Measurements from ENCODE around the gene PLAGL1. TPM values are rescaled to one million over a fixed set of nuclear protein-coding genes. Genes with fewer than 3 reads are reported as not detected.

Gene PLAGL1
- total and polyA plus RNA-seq, 2 donors (not counting 1 experiment from before 2014, with no cell fraction given), result 23.6 to 36.0 TPM

DNA sequence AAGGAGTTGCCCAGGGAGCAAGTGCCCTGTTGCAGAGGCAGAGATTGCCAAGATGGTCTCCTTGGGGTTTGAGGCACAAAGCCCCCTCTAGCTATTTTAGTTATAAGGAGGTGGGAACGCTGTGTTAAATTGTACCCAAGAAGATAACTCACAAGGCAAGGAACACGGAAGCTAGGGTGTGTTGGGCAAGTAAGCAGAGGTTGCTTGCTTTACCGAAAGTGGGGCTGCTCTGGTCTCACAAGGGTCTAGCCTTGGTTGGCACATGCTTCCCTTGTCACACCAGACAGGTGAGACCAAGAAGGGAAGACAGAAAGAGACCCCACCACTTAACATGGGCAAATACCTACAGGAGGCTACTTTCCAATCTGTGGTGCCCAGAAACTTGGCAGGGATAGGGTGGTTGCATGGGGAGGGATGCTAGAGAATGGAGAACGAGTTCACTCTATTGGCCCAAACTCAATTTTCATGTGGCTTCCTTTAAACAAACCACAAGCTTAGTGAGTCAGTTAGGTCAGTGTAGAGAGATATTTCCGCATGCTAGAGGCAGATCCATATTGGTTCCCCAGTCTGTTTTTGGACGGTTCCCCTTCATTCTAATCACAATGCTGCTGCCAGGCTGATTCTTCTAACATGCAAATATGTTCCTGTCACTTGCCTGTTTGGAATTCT is 42.4 kb downstream of the PLAGL1 start:
- intact Hi-C loops (cut with micrococcal nuclease), result no loop called here
- CTCF ChIA-PET, result no interaction called here
- H2AFZ ChIP-seq (ENCODE audit: insufficient read depth, low read depth, low read length, poor library complexity, severe bottlenecking), result no peak overlapping the region
- no peaks in the 10 kb centered on the region for H3K79me2 ChIP-seq (ENCODE audit: control insufficient read depth, insufficient read depth, low read length)
- no peak overlapping the region for H3K4me3 Mint-ChIP-seq
- H3K4me2 ChIP-seq (replicated peaks; ENCODE audit: low read depth, low read length, poor library complexity, severe bottlenecking), result no peak overlapping the region
- no peak overlapping the region for H3K27ac ChIP-seq (ENCODE audit: low read length in 2 of 2)
- POLR2A ChIA-PET, result no interaction called here
- TF ChIP-seq EZH2 (IDR thresholded peaks at IDR 0.05; ENCODE audit: borderline replicate concordance, insufficient read depth, low read depth, low read length, poor library complexity, severe bottlenecking), result no peak
- TF ChIP-seq, protein P1, sequence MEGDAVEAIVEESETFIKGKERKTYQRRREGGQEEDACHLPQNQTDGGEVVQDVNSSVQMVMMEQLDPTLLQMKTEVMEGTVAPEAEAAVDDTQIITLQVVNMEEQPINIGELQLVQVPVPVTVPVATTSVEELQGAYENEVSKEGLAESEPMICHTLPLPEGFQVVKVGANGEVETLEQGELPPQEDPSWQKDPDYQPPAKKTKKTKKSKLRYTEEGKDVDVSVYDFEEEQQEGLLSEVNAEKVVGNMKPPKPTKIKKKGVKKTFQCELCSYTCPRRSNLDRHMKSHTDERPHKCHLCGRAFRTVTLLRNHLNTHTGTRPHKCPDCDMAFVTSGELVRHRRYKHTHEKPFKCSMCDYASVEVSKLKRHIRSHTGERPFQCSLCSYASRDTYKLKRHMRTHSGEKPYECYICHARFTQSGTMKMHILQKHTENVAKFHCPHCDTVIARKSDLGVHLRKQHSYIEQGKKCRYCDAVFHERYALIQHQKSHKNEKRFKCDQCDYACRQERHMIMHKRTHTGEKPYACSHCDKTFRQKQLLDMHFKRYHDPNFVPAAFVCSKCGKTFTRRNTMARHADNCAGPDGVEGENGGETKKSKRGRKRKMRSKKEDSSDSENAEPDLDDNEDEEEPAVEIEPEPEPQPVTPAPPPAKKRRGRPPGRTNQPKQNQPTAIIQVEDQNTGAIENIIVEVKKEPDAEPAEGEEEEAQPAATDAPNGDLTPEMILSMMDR (IDR thresholded peaks at IDR 0.05), result no peak
- DNase-seq (no peak), ATAC-seq (ENCODE audit: low read depth) (no peak)
- H3K27ac Mint-ChIP-seq, result no peak overlapping the region
- no peaks in the 10 kb centered on the region for H3K9me3 ChIP-seq (ENCODE audit: control extremely low read depth in 1 of 3, control insufficient read depth in 2 of 3, insufficient read depth in 1 of 3, low read length in 2 of 3)
- H3K4me3 ChIP-seq (ENCODE audit: control extremely low read depth in 1 of 5, extremely low read depth in 1 of 5, insufficient read depth in 1 of 5, low read depth in 2 of 5, low read length in 4 of 5), result no peak overlapping the region
- no peaks in the 10 kb centered on the region for H4K20me1 ChIP-seq (ENCODE audit: control insufficient read depth, insufficient read depth, low read length, poor library complexity, severe bottlenecking)
- no peak overlapping the region for H3K9ac ChIP-seq (ENCODE audit: low read length)
- H3K4me1 Mint-ChIP-seq, result no peaks in the 10 kb centered on the region
- no peaks in the 10 kb centered on the region for H3K27me3 ChIP-seq (replicated peaks in 1 of 4; ENCODE audit: control extremely low read depth in 1 of 4, control insufficient read depth in 3 of 4, insufficient read depth in 4 of 4, low read length in 3 of 4)
- 94% methylated on average over 2 of the region's 6 CpGs for WGBS (ENCODE audit: insufficient coverage)
- no peaks in the 10 kb centered on the region for H3K36me3 ChIP-seq (replicated peaks in 1 of 2; ENCODE audit: control extremely low read depth in 1 of 2, control insufficient read depth in 1 of 2, extremely low read depth in 1 of 2, insufficient read depth in 2 of 2, low read length in 1 of 2)
- H3K4me1 ChIP-seq (ENCODE audit: control insufficient read depth in 2 of 2, insufficient read depth in 2 of 2, low read length in 2 of 2), result no peaks in the 10 kb centered on the region
- no peaks in the 10 kb centered on the region for H3K27me3 Mint-ChIP-seq
- no peaks in the 10 kb centered on the region for H3K9me3 Mint-ChIP-seq (ENCODE audit: insufficient read depth)

DNA sequence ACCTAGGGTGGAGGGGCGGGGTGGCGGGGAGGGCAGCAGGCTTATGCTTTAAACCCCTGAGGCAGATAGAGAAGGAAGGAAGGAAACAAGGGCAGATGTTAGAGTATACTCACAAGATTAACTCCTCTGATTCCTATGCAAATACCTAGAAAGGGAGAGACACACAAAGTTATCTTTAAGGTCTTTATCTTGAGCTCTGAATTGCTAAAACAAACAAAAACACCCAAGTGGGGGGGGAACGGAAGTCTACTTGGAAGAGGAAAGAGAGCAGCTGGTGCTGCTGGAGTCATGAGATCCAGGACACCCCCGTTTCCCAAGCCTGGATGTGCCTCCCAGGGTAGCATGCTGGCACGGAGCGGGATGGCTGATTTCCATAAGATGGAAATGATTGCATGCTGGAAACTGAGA is 43.4 kb downstream of the PLAGL1 start:
- Histone ChIP-seq H3K9ac (ENCODE audit: low read length) (no peak overlapping the region), H4K20me1 (ENCODE audit: control insufficient read depth, insufficient read depth, low read length, poor library complexity, severe bottlenecking) (no peaks in the 10 kb centered on the region), H3K9me3 (ENCODE audit: control extremely low read depth in 1 of 3, control insufficient read depth in 2 of 3, insufficient read depth in 1 of 3, low read length in 2 of 3) (no peaks in the 10 kb centered on the region), H3K4me1 (ENCODE audit: control insufficient read depth in 2 of 2, insufficient read depth in 2 of 2, low read length in 2 of 2) (no peaks in the 10 kb centered on the region), H2AFZ (ENCODE audit: insufficient read depth, low read depth, low read length, poor library complexity, severe bottlenecking) (no peak overlapping the region), H3K36me3 (replicated peaks in 1 of 2; ENCODE audit: control extremely low read depth in 1 of 2, control insufficient read depth in 1 of 2, extremely low read depth in 1 of 2, insufficient read depth in 2 of 2, low read length in 1 of 2) (peaks cover 0 to 2% of the 10 kb centered on the region in 2 experiments), H3K4me2 (replicated peaks; ENCODE audit: low read depth, low read length, poor library complexity, severe bottlenecking) (no peak overlapping the region), H3K27me3 (replicated peaks in 1 of 4; ENCODE audit: control extremely low read depth in 1 of 4, control insufficient read depth in 3 of 4, insufficient read depth in 4 of 4, low read length in 3 of 4) (no peaks in the 10 kb centered on the region), H3K27ac (ENCODE audit: low read length in 2 of 2) (no peak overlapping the region), H3K4me3 (ENCODE audit: control extremely low read depth in 1 of 5, extremely low read depth in 1 of 5, insufficient read depth in 1 of 5, low read depth in 2 of 5, low read length in 4 of 5) (no peak overlapping the region), H3K79me2 (ENCODE audit: control insufficient read depth, insufficient read depth, low read length) (no peaks in the 10 kb centered on the region)
- TF ChIP-seq EZH2 (IDR thresholded peaks at IDR 0.05; ENCODE audit: borderline replicate concordance, insufficient read depth, low read depth, low read length, poor library complexity, severe bottlenecking), result no peak
- TF ChIP-seq, protein P1 (IDR thresholded peaks at IDR 0.05), result no peak
- no peak overlapping the region for H3K4me3 Mint-ChIP-seq
- DNase-seq (no peak), ATAC-seq (ENCODE audit: low read depth) (no peak)
- H3K27me3 Mint-ChIP-seq, result no peaks in the 10 kb centered on the region
- 57% methylated on average over 1 of the region's 6 CpGs for WGBS (ENCODE audit: insufficient coverage)
- CTCF ChIA-PET, result interaction anchor here (0.6 to 0.9 kb wide), 3 partner anchors 29 to 1256 kb away, joined by 3 to 5 read pairs (median 4); no protein-coding TSS in a partner anchor
- POLR2A ChIA-PET, result no interaction called here
- H3K9me3 Mint-ChIP-seq (ENCODE audit: insufficient read depth), result no peaks in the 10 kb centered on the region
- no peaks in the 10 kb centered on the region for H3K4me1 Mint-ChIP-seq
- H3K27ac Mint-ChIP-seq, result no peak overlapping the region
- intact Hi-C loops (cut with micrococcal nuclease), result no loop called here
